T follicular helper cell (primary cell): Measurements from ENCODE around the gene PTCSC3.
"Not testable (repeated sequence)": the region's sequence is repeated elsewhere in the genome, so short reads cannot be mapped to it uniquely, and the experiment has no call there.

Experiments used
- DNase-seq: peaks from one replicate; pipeline ENCODE4 v3.0.0-alpha.2; 2020; ENCODE audit warnings: low read depth

PTCSC3 gene

GRCh38 chr14:36173161-36173560 lies 3.4 kb downstream of the PTCSC3 start:
- no peak for DNase-seq

GRCh38 chr14:36171607-36172006 lies 4.9 kb downstream of the PTCSC3 start:
- DNase-seq = no peak

- no peak for DNase-seq
Observed at GRCh38 chr14:36167431-36167830, 9.1 kb downstream of the PTCSC3 start.

DNA sequence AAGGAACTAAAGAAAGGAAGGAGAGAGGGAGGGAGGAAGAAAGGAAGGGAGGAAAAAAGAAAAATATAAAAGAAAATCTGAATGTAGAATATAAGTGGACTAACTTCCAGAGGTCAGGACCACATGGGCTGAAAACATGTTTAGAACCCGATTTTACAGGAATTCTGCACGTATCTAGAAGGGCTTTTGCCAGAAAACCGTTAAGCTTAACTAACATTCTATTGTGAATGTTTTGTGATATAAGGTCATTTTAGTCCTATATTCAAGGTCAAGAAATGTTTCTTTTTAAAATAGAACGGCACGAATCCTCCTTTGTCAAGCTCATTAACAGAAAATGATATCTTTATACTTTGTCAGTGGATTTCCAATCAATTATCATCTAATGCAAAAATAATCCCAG lies 13.1 kb downstream of the PTCSC3 start:
- no peak for DNase-seq

GRCh38 chr14:36162267-36162666 lies 14.3 kb downstream of the PTCSC3 start:
- DNase-seq = no peak

DNA sequence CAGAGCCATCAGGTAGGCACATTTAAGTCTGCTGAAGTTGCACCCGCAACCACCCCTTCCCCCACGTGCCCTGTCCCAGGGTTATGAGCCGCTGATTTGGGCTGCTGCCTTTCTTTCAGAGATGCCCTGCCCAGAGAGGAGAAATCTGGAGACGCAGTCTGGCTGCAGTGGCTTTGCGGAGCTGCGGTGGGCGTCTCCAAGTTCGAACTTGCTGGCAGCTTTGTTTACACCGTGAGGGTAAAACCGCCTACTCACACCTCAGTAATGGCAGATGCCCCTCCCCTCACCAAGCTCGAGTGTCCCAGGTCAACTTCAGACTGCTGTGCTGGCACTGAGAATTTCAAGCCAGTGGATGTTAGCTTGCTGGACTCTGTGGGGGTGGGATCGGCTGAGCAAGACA lies 14.7 kb downstream of the PTCSC3 start:
- no peak for DNase-seq

DNA sequence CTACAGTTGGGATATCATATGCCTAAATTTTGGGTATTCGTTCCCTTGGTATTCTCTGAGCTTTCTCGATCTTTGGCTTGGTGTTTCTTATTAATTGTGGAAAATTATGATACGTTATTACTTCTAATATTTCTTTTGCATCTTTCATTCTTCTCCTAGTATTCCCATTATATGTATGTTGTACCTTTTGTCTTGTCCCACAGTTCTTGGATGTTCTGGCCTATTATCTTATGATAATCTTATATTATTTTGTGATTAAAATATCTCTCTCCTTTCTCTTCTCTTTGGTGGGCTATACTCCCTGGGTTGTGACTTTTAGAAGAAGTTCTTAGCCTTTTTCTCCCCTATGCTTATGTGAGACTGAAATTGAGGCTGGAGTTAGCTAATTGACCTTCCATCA lies 25.2 kb downstream of the PTCSC3 start:
- DNase-seq = no peak

DNA sequence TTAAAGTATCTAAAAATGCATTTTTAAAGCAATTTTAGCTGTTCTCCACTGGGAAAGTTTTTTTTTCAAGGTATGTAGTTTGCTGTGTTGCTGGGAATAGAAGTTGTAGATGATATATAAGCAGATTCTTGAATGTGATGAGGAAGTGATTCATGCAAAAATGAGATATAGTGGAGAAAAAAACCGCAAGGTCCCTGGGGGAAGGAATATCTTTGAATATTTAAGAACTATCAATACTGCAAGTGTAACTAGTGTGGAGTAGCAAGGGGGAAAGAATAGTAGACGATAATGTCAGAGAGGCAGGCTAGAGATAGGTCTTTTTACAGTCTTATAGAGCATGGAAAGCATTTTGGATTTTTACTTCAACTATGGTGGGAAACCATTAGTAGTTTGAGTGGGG lies 42.5 kb downstream of the PTCSC3 start:
- DNase-seq = no peak

- no peak for DNase-seq
Observed at GRCh38 chr14:36132826-36133225, 43.7 kb downstream of the PTCSC3 start.

DNA sequence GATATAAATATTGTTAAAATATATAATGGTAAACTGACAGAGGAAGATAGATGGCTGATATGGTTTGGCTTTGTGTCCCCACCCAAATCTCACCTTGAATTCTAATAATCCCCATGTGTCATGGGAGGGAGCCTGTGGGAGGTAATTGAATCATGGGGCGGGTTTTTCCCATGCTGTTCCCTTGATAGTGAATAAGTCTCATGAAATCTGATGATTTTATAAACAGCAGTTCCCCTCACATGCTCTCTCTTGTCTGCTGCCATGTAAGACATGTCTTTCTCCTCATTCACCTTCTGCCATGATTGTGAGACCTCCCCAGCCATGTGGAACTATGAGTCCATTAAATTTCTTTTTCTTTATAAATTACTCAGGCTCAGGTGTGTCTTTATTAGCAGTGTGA lies 46.3 kb downstream of the PTCSC3 start:
- no peak for DNase-seq

DNA sequence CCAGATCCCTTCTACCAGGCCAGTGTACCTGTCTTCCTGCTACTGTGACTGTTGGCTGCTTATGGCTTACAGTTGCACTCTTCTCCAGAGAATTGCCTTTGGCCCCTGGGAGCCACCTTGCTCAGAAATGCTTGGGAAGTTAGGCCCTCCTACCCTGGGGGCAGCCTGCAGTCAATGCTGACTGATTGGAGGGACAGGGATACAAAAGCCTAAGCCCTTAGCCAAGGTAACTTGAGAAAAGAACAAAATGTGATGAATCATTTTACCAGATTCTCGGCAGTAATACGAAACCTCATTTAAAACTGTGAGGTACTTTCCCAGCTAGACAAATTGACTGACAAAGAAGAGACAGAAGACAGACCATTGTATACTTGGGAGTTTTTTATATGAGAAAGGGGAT lies 47.3 kb downstream of the PTCSC3 start:
- DNase-seq = no peak

DNA sequence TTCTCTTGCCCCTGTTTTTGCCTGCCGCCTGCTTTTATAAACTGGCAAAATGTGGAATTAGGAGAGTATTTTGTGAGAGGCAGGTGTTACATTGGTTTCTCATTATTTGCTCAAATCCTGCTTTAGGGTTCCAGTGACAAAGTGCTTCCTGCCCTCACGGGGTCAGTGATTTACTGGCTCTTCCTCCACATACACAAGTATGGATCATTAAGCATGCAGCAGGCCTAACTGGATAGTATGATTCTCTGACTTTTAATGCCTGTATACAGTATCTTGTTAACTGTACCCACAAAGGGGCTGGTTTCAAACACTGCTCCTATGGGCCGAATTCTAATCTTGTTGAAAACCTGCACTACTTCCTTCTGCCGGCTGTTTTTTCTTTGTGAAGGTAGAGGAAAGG lies 63.2 kb downstream of the PTCSC3 start:
- no peak for DNase-seq

- DNase-seq = no peak
Observed at GRCh38 chr14:36111822-36112583, 64.5 kb downstream of the PTCSC3 start.

DNA sequence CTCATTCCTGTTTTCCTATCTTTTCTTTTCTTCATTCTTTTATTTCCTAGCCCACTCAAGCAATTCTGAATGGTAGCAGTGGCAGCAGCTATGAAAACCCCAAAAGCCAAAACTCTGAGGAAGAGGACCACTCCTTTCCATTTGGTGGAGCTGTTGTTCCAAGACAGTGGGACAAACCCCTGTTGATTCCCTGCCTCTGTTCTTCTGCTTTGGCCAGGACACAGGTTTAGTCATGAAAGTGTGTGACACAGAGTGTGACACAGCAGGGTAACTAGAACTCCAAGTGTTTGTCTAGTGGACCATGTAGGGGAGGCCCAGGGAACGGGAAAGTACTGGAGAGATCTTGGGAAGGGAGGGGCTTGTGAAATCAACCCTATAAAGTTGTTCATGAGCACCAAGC lies 71.1 kb downstream of the PTCSC3 start:
- DNase-seq = no peak

DNA sequence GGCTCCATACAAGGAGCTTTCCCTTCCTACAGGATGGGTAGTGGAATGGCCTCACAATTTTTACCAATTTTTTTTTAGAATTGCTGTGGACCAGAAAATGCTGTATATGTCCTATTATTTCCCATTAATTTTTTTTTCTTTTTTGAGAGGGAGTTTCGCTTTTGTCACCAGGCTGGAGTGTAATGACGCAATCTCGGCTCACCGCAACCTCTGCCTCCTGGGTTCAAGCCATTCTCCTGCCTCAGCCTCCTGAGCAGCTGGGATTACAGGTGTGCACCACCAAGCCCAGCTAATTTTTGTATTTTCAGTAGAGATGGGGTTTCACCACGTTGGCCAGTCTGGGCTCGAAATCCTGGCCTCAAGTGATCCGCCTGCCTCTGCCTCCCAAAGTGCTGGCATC lies 72.3 kb downstream of the PTCSC3 start:
- DNase-seq = not testable (repeated sequence)

GRCh38 chr14:36099619-36100018 lies 76.9 kb downstream of the PTCSC3 start:
- no peak for DNase-seq

GRCh38 chr14:36097356-36097755 lies 79.2 kb downstream of the PTCSC3 start:
- DNase-seq = no peak

DNA sequence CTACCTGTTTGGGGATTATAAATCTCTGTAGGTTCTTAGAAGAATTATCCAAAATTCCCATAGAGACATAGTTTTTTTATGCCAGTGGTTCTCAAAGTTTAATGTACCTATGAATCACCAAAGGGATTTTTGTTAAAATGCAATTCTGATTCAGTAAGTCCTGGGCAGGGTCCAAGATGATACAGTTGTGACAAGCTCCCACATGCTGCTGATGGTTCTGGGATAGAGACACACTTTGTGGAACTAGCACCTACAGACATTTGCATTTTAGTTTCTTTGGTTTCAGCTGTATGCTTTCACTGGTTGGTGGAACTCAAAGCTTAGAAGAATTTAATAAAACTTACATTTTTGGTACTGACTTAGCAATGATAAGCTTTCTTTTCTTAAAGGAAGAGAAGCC lies 80.4 kb downstream of the PTCSC3 start:
- DNase-seq = no peak

DNA sequence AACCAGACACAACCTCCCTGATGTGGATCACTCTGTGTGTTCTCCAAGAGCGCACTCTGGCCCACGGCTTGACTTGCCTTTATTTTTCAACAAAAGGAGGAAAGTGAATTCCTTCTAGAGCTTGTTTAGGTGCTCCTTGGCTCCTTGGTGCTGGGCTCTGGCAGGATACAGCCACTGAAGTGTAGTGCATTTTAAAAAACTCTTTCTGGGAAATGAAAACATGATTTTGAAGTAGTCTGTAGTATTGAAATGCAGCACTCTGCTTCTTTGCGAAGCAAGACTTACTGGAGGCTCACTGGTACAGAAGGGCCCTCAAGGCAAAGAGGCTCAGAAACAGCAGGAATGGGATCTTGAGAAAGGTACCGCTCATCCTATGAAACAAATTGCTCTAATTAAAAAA lies 81.6 kb downstream of the PTCSC3 start:
- DNase-seq = no peak

DNA sequence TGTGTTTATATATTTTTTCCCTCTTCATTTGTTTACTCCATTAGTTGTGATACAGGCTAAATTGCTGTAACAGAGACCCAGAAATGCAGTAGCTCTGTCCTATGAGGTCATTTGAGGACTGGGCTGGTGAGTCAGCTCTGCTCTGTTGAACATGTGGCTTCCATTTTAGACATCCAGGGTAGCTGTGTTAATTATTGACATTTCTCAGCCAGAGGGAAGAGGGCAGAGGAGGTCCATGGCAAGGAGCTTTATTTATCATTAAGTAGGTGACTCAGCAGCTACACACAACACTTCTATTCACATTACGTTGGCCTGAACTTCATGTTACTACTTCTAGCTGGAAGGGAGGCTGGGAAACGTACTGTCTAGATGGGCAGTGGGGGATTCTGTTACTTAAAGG lies 85.4 kb downstream of the PTCSC3 start:
- no peak for DNase-seq

GRCh38 chr14:36087411-36087810 lies 89.1 kb downstream of the PTCSC3 start:
- DNase-seq = no peak

- no peak for DNase-seq
Observed at GRCh38 chr14:36086629-36087395, 89.7 kb downstream of the PTCSC3 start.

DNA sequence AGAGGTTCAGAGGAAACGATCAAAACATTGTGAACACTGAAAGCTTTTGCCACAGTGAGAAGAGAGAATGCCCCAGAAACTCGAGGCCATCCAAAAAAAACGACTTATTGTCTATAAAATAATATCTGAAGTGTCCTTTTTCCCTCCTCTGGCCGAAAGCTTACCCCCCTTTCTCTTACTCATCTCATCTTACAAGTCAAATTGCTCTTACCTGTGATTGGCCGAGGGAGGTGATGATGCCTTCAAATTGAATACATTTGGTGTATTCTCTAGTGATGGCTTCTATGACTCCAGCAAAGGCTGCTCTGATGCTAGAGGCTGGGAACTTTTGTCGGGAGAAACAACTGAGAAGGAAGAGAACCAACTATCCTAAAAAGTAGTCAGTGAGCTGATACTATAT lies 90.7 kb downstream of the PTCSC3 start:
- DNase-seq = no peak
